Nephron progenitor cell (in vitro differentiated cells): ENCODE data around the gene CTF1.

Source experiments
- DNase-seq: peaks from one replicate; pipeline ENCODE4 v3.0.0; 2021
- H3K27ac Mint-ChIP-seq: 2 replicates; pipeline ENCODE4 v1.8.0; 2021; ENCODE audit warnings: mild to moderate bottlenecking, moderate library complexity, mixed read lengths
- H3K27me3 Mint-ChIP-seq: 2 replicates; pipeline ENCODE4 v1.8.0; 2021; ENCODE audit warnings: mild to moderate bottlenecking, low read depth, mixed read lengths; ENCODE audit not compliant: poor library complexity
- H3K36me3 Mint-ChIP-seq: 2 replicates; pipeline ENCODE4 v1.8.0; 2021; ENCODE audit warnings: low read depth, mixed read lengths
- H3K4me1 Mint-ChIP-seq: 2 replicates; pipeline ENCODE4 v1.8.0; 2021; ENCODE audit warnings: mixed read lengths
- H3K4me3 Mint-ChIP-seq: 2 replicates; pipeline ENCODE4 v1.8.0; 2021; ENCODE audit warnings: mild to moderate bottlenecking, moderate library complexity, mixed read lengths
- H3K9me3 Mint-ChIP-seq: 2 replicates; pipeline ENCODE4 v1.8.0; 2021; ENCODE audit warnings: mild to moderate bottlenecking, moderate library complexity, mixed read lengths
- CTCF ChIP-seq: fragments of 200-600 bp; sonication (generic); IDR thresholded peaks from 2 replicates; pipeline ENCODE4 v1.5.0; 2021; ENCODE audit warnings: antibody characterized with exemption

The CTF1 gene

GRCh38 chr16:30941600-30942425 is 45.4 kb downstream of the CTF1 start:
- peak; percentile 76 for DNase-seq

DNA sequence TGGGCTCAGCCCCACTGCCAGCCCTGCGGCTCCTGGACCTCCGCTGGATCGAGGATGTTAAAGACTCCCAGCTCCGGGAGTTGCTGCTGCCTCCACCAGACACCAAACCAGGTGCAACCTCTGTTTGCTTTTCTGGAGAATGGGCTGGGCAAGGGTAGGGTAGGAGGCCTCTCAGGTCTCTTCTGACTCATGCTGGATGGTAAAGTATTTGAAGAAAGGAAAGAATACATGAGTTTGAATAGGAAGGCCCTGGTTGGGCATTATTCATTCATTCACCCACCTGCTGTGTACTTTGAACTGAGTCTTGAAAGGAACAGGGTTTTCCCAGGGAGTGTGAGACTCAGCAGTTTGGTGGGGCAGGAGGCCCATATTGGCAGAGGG is 46.0 kb downstream of the CTF1 start:
- Mint-ChIP-seq H3K36me3 (peaks cover 77% of the 10 kb centered on the region), H3K4me3 (no peak overlapping the region), H3K27ac (no peak overlapping the region), H3K27me3 (peaks cover 3% of the 10 kb centered on the region), H3K4me1 (peaks cover 32% of the 10 kb centered on the region), H3K9me3 (no peaks in the 10 kb centered on the region)
- DNase-seq, result no peak
- no peak for TF ChIP-seq CTCF

More at GRCh38 chr16:30941600-30942425, 45.4 kb downstream of the CTF1 start:
- no peak overlapping the region for H3K4me3 Mint-ChIP-seq
- H3K36me3 Mint-ChIP-seq, result peaks cover 83% of the 10 kb centered on the region
- no peaks in the 10 kb centered on the region for H3K9me3 Mint-ChIP-seq
- peak overlapping the region; percentile 55 for H3K27ac Mint-ChIP-seq
- H3K27me3 Mint-ChIP-seq, result peaks cover 3% of the 10 kb centered on the region
- H3K4me1 Mint-ChIP-seq, result peaks cover 26% of the 10 kb centered on the region
- TF ChIP-seq CTCF, result peak; percentile 80

DNA sequence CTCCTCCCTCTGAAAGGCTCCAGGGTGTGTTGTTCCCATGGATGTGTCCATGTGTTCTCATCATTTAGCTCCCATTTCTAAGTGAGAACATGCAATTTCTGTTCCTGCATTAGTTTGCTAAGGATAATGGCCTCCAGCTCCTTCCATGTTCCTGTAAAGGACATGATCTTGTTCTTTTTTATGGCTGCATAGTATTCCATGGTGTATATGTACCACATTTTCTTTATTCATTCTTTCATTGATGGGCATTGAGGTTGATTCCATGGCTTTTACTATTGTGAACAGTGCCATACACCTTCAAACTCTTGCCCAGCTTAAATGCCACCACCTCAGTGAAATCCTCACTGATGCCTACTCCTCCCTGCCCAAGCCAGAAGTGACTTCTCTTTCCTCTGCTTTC is 47.9 kb downstream of the CTF1 start:
- no peak overlapping the region for H3K4me3 Mint-ChIP-seq
- no peak overlapping the region for H3K27ac Mint-ChIP-seq
- H3K27me3 Mint-ChIP-seq, result peaks cover 3% of the 10 kb centered on the region
- H3K4me1 Mint-ChIP-seq, result peaks cover 33% of the 10 kb centered on the region
- DNase-seq, result no peak
- no peak for TF ChIP-seq CTCF
- H3K9me3 Mint-ChIP-seq, result no peaks in the 10 kb centered on the region
- peaks cover 66% of the 10 kb centered on the region for H3K36me3 Mint-ChIP-seq

GRCh38 chr16:30946671-30947540 is 50.5 kb downstream of the CTF1 start:
- Mint-ChIP-seq H3K27ac (peak overlapping the region; percentile 88), H3K4me1 (peaks cover 41% of the 10 kb centered on the region), H3K4me3 (peak overlapping the region; percentile 56), H3K9me3 (no peaks in the 10 kb centered on the region), H3K36me3 (peaks cover 44% of the 10 kb centered on the region), H3K27me3 (peaks cover 3% of the 10 kb centered on the region)
- no peak for TF ChIP-seq CTCF
- DNase-seq, result no peak

DNA sequence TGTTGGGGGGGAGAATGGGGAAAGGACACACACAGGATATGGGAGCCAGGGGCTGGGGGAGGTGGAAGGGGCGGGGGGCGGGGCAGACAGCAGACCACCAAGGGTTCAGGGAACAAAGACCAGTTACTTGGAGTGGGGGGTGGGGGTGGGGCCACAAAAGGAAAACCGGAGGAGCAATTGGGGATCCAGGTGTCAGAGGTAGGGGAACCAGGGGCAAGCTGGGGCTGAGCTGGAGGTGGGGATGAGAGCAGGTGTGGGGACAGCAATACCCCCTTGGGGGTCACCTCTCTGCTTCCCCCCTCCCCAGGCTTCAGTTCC is 51.1 kb downstream of the CTF1 start:
- H3K9me3 Mint-ChIP-seq, result no peaks in the 10 kb centered on the region
- H3K4me3 Mint-ChIP-seq, result peak overlapping the region; percentile 95
- H3K36me3 Mint-ChIP-seq, result peaks cover 38% of the 10 kb centered on the region
- peak overlapping the region; percentile 88 for H3K27ac Mint-ChIP-seq
- peaks cover 42% of the 10 kb centered on the region for H3K4me1 Mint-ChIP-seq
- H3K27me3 Mint-ChIP-seq, result peaks cover 3% of the 10 kb centered on the region
- no peak for DNase-seq
- TF ChIP-seq CTCF, result no peak
